ENCODE data around the gene PRKCA.

PRKCA gene

DNA sequence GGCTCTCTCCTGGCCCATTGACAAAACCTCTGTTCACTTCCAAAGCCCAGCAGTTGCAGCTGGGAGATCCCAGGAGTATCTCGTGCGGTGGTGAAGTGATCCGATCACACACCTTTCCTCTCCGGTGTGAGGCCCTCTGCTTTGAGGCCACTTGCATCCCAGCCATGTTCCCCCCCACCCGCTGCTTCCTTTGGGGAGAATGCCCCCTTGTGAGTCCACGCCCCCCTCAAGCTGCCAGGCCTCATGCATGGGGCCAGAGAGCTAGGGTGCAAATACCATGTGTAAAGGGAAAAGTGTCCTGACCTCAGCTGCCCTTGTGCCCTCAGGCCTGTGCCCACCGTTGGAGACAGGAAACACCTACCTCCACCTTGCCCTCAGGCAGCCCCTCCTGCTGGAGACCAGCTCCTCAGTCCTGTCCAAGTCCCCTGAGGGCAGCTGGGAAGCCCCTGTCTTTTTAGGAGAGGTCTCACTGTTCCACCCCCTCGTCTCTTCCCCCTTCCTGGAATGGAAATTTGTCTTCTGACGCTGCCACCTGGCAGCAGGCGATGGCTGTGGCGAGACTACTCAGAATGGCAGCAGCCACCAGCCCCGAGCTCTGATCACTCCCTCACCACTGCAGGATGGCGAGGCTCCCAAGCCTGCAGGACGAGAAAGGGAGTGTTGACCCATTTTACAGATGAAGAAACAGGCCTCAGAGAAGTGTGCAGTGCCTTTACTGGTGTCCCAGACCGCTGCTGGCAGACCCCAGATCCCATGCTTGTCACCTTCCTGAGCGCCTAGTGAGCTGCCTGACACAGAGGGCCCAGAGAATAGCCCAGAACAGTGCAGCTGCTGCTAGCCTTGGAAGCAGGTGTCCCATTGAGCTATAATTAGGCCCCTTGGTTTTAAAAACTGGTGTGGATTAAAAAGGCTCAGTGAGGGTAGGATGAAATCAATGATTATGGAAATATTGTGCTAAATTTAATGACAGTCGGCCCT lies 411.9 kb downstream of the PRKCA start:
- DNase-seq (ENCODE audit: low spot score), result no peak
- no peak for TF ChIP-seq CTCF (IDR thresholded peaks at IDR 0.05; ENCODE audit: extremely low read depth, missing control alignments)

GRCh38 chr17:66715076-66715675 lies 412.8 kb downstream of the PRKCA start:
- no peak for DNase-seq (ENCODE audit: low spot score)
- no peak for TF ChIP-seq CTCF (IDR thresholded peaks at IDR 0.05; ENCODE audit: extremely low read depth, missing control alignments)

- peak; percentile 64 for DNase-seq (ENCODE audit: low spot score)
- peak; percentile 56 for TF ChIP-seq CTCF (IDR thresholded peaks at IDR 0.05; ENCODE audit: extremely low read depth, missing control alignments)
Observed at GRCh38 chr17:66715745-66716156, 413.3 kb downstream of the PRKCA start.

DNA sequence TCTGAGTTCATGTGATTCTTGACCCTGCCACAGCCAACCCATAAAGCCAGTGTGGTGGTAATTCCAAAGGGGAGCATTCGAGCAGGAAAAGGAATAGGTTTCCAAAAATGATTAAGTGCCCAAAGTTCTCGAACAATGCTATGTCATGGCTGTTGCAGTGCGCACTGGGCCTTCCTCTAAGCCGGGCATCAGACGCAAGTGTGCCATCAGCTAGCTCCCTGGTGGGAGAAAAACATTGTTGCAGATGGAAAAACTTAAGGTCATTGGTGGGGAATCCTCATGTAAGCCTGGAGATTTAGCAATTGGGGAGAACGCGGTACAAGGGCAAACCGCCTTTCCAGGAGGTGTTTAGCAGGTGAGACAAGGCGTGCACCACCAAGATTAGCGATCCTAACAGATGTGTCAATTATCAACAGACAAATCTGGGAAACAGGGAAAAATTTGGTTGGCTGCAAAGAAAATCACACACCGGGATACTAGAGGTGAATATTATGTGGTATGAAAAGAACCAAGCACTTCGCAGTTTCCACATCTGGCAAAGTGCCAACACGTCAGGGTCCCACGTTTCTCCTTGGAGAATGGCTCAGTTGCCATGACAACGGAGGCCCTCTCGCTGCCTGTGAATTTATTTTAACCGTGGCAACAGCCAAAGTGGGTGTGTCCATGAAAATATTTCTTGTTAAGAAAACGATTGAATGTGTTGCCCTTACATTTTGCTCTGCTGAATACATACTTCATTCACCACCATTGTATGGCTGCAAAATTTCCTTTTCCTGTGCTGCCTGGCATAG lies 414.0 kb downstream of the PRKCA start:
- no peak for DNase-seq (ENCODE audit: low spot score)
- TF ChIP-seq CTCF (IDR thresholded peaks at IDR 0.05; ENCODE audit: extremely low read depth, missing control alignments), result no peak

GRCh38 chr17:66717641-66718058 lies 415.2 kb downstream of the PRKCA start:
- no peak for TF ChIP-seq CTCF (IDR thresholded peaks at IDR 0.05; ENCODE audit: extremely low read depth, missing control alignments)
- peak; percentile 53 for DNase-seq (ENCODE audit: low spot score)

DNA sequence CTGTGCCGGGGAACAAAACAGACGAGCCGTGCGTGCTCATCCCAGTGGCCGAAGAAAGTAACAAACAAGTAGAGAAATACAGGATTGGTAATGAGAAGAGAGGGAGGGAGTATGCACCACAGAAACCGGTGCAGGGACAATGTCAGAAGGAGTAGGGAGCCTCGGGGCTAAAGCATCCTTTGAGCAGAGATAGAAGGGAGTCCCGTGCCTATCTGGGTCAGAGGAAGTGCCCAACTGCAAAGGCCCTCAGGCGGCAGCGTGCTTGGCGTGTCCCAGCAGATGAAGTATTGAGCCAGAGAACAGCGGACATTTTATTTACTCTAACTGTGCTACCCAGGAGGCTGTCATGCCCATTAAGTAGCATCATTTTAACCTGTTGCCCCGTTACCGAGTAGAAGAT lies 417.6 kb downstream of the PRKCA start:
- no peak for TF ChIP-seq CTCF (IDR thresholded peaks at IDR 0.05; ENCODE audit: extremely low read depth, missing control alignments)
- DNase-seq (ENCODE audit: low spot score), result no peak

Measured in GM20000 (cell line).